Tibial nerve (tissue), 4 donors: ENCODE data around the gene ZFP92. TPM values are rescaled to one million over a fixed set of nuclear protein-coding genes. Genes with fewer than 3 reads are reported as not detected.

ENCODE experiments used
- DNase-seq, 2 donors: peaks; one replicate each; pipeline ENCODE4 v3.0.0-alpha.2; 2019; ENCODE audit warnings: low spot score in 2 of 2
- H3K27ac ChIP-seq, 4 donors: fragments of 200-600 bp; sonication (generic) in 3 of 4; one replicate each; pipeline ENCODE4 v1.5.1; 2017 to 2019; ENCODE audit warnings: mild to moderate bottlenecking in 1 of 4
- H3K27me3 ChIP-seq, 2 donors: fragments of 200-600 bp; sonication (generic) in 1 of 2; one replicate each; pipeline versions ENCODE4 v1.5.1 to v1.6.0; 2017 to 2019
- H3K36me3 ChIP-seq, 3 donors: fragments of 200-600 bp; sonication (generic); one replicate each; pipeline ENCODE4 v1.5.1; 2018 to 2019
- H3K4me1 ChIP-seq, 4 donors: fragments of 200-600 bp; sonication (generic) in 3 of 4; one replicate each; pipeline ENCODE4 v1.5.1; 2017 to 2019
- H3K4me3 ChIP-seq, 4 donors: fragments of 200-600 bp; sonication (generic) in 3 of 4; one replicate each; pipeline ENCODE4 v1.5.1; 2017 to 2019; ENCODE audit warnings: mild to moderate bottlenecking in 1 of 4, moderate library complexity in 1 of 4
- H3K9me3 ChIP-seq, 4 donors: fragments of 200-600 bp; sonication (generic) in 3 of 4; one replicate each; pipeline ENCODE4 v1.5.1; 2017 to 2019
- CTCF ChIP-seq, 5 experiments: fragments of 200-600 bp in 3 of 5; fragments of 450-650 bp in 2 of 5; sonication (generic) in 3 of 5; IDR thresholded peaks; one replicate each; pipeline ENCODE4 v1.5.1; 2016 to 2019; ENCODE audit warnings: antibody characterized with exemption in 5 of 5, mild to moderate bottlenecking in 3 of 5, moderate library complexity in 2 of 5
- EP300 ChIP-seq, 2 donors: sonication (generic); formaldehyde crosslinking; IDR thresholded peaks; one replicate each; pipeline ENCODE4 v1.6.1; 2017; ENCODE audit warnings: antibody characterized with exemption in 2 of 2, mild to moderate bottlenecking in 1 of 2
- POLR2A ChIP-seq, 2 donors: fragments of 450-650 bp; IDR thresholded peaks; one replicate each; pipeline ENCODE4 v1.6.1; 2017; ENCODE audit warnings: antibody characterized with exemption in 2 of 2, mild to moderate bottlenecking in 2 of 2, moderate library complexity in 2 of 2
- WGBS, 2 donors: methylation state at CpG; one replicate each; pipeline ENCODE4 v1.1.5; 2018; 5-methylcytosine and 5-hydroxymethylcytosine counted together
- total RNA-seq, 4 donors: library from RNA; depleted of rRNA; stranded (reverse); fragments of >200 nt; gene quantifications; one replicate each; pipeline ENCODE4 v1.1.0, GENCODE V29; 2016

Gene ZFP92
- total RNA-seq, 4 donors from 2014 or later, result 0.39 to 1.8 (median 0.75) TPM

GRCh38 chrX:153421856-153422255 is 10.6 kb downstream of the ZFP92 start:
- H3K27me3 ChIP-seq, result no peaks in the 10 kb centered on the region
- TF ChIP-seq POLR2A (IDR thresholded peaks at IDR 0.05) (no peak), EP300 (IDR thresholded peaks at IDR 0.05) (no peak), CTCF (IDR thresholded peaks at IDR 0.05) (no peak)
- peaks cover 0 to 17% (median 0%) of the 10 kb centered on the region in 3 donors for H3K36me3 ChIP-seq
- WGBS, 2 donors, result 87 to 91% methylated on average over 9 to 16 of the region's 18 CpGs
- no peaks in the 10 kb centered on the region for H3K4me1 ChIP-seq
- no peak overlapping the region for H3K27ac ChIP-seq
- no peak overlapping the region for H3K4me3 ChIP-seq
- no peaks in the 10 kb centered on the region for H3K9me3 ChIP-seq
- no peak for DNase-seq

GRCh38 chrX:153423652-153424051 is 12.4 kb downstream of the ZFP92 start:
- no peak for DNase-seq
- H3K27ac ChIP-seq, result no peak overlapping the region
- H3K9me3 ChIP-seq, result no peaks in the 10 kb centered on the region
- no peak for TF ChIP-seq POLR2A (IDR thresholded peaks at IDR 0.05)
- TF ChIP-seq EP300 (IDR thresholded peaks at IDR 0.05), result no peak
- no peak for TF ChIP-seq CTCF (IDR thresholded peaks at IDR 0.05)
- H3K36me3 ChIP-seq, result peaks cover 0 to 17% (median 0%) of the 10 kb centered on the region in 3 donors
- 70 to 82% methylated on average over 6 to 8 of the region's 8 CpGs for WGBS, 2 donors
- no peaks in the 10 kb centered on the region for H3K27me3 ChIP-seq
- no peak overlapping the region for H3K4me3 ChIP-seq
- H3K4me1 ChIP-seq, result no peaks in the 10 kb centered on the region

- Histone ChIP-seq H3K9me3 (no peaks in the 10 kb centered on the region), H3K27me3 (no peaks in the 10 kb centered on the region), H3K4me1 (no peaks in the 10 kb centered on the region), H3K27ac (no peak overlapping the region), H3K4me3 (no peak overlapping the region), H3K36me3 (peaks cover 0 to 9% (median 0%) of the 10 kb centered on the region in 3 donors)
- no peak for DNase-seq
- 86 to 90% methylated on average over 3 of the region's 3 CpGs for WGBS, 2 donors
- TF ChIP-seq POLR2A (IDR thresholded peaks at IDR 0.05) (no peak), CTCF (IDR thresholded peaks at IDR 0.05) (no peak), EP300 (IDR thresholded peaks at IDR 0.05) (no peak)
These were observed 14.9 kb downstream of the ZFP92 start for GRCh38 chrX:153426204-153426603.

GRCh38 chrX:153430796-153431195 is 19.5 kb downstream of the ZFP92 start:
- DNase-seq, result no peak
- H3K27me3 ChIP-seq, result peaks cover 0 to 4% of the 10 kb centered on the region in 2 donors
- H3K9me3 ChIP-seq, result no peaks in the 10 kb centered on the region
- H3K4me3 ChIP-seq, result no peak overlapping the region
- no peak overlapping the region for H3K27ac ChIP-seq
- no peaks in the 10 kb centered on the region for H3K4me1 ChIP-seq
- H3K36me3 ChIP-seq, result no peaks in the 10 kb centered on the region
- WGBS, 2 donors, result 85 to 86% methylated on average over 5 to 6 of the region's 6 CpGs
- no peak for TF ChIP-seq CTCF (IDR thresholded peaks at IDR 0.05)
- TF ChIP-seq POLR2A (IDR thresholded peaks at IDR 0.05), result no peak
- TF ChIP-seq EP300 (IDR thresholded peaks at IDR 0.05), result no peak

- TF ChIP-seq CTCF (IDR thresholded peaks at IDR 0.05), result no peak
- no peak for TF ChIP-seq POLR2A (IDR thresholded peaks at IDR 0.05)
- no peak for TF ChIP-seq EP300 (IDR thresholded peaks at IDR 0.05)
- Histone ChIP-seq H3K4me3 (no peak overlapping the region), H3K4me1 (no peaks in the 10 kb centered on the region), H3K27ac (no peak overlapping the region), H3K9me3 (no peaks in the 10 kb centered on the region), H3K27me3 (peaks cover 0 to 4% of the 10 kb centered on the region in 2 donors), H3K36me3 (no peaks in the 10 kb centered on the region)
- 76 to 100% methylated on average over 2 to 10 of the region's 12 CpGs for WGBS, 2 donors
- no peak for DNase-seq
These were observed 21.9 kb downstream of the ZFP92 start for GRCh38 chrX:153433161-153433680.
